Upper lobe of left lung (tissue), 6 donors: ENCODE results near the gene NSUN7. TPM values are rescaled to one million over a fixed set of nuclear protein-coding genes. Genes with fewer than 3 reads are reported as not detected.

Experiments
- ATAC-seq, 2 donors: fragments of 200-7000 bp; cut with Tn5 transposase; one replicate each; pipeline ENCODE4 v1.9.1; 2022; ENCODE audit warnings: mild to moderate bottlenecking in 2 of 2, moderate library complexity in 2 of 2; ENCODE audit not compliant: low FRiP score in 2 of 2
- DNase-seq, 2 donors: peaks; one replicate each; pipeline ENCODE4 v3.0.0-alpha.2; 2019 to 2020
- H3K27ac ChIP-seq, 4 donors: fragments of 200-600 bp; sonication (generic); one replicate each; pipeline ENCODE4 v1.5.1; 2016 to 2019
- H3K27me3 ChIP-seq, 4 donors: fragments of 200-600 bp; sonication (generic); one replicate each; pipeline ENCODE4 v1.5.1; 2017 to 2019
- H3K36me3 ChIP-seq, 4 donors: fragments of 200-600 bp; sonication (generic); one replicate each; pipeline ENCODE4 v1.5.1; 2016 to 2019
- H3K4me1 ChIP-seq, 4 donors: fragments of 200-600 bp; sonication (generic); one replicate each; pipeline ENCODE4 v1.5.1; 2018 to 2019
- H3K4me3 ChIP-seq, 4 donors: fragments of 200-600 bp; sonication (generic); one replicate each; pipeline ENCODE4 v1.5.1; 2017 to 2019; ENCODE audit warnings: mild to moderate bottlenecking in 2 of 4, moderate library complexity in 1 of 4
- H3K9me3 ChIP-seq, 4 donors: fragments of 200-600 bp; sonication (generic); one replicate each; pipeline ENCODE4 v1.5.1; 2018 to 2019
- EP300 ChIP-seq, 4 donors: sonication (generic); formaldehyde crosslinking; IDR thresholded peaks; one replicate each; pipeline ENCODE4 v1.5.1; 2017; ENCODE audit warnings: antibody characterized with exemption in 4 of 4, control low read depth in 2 of 4
- POLR2A ChIP-seq, 4 donors: fragments of 450-650 bp; IDR thresholded peaks; one replicate each; pipeline ENCODE4 v1.5.1; 2016 to 2017; ENCODE audit warnings: antibody characterized with exemption in 4 of 4, mild to moderate bottlenecking in 2 of 4
- POLR2AphosphoS5 ChIP-seq, 2 donors: sonication (generic); formaldehyde crosslinking; IDR thresholded peaks; one replicate each; pipeline ENCODE4 v1.5.1; 2017; ENCODE audit warnings: antibody characterized with exemption in 2 of 2
- WGBS, 2 donors: methylation state at CpG; one replicate each; pipeline ENCODE4 v1.1.5; 2017 to 2018; 5-methylcytosine and 5-hydroxymethylcytosine counted together
- total RNA-seq, 6 donors: library from RNA; depleted of rRNA in 4 of 6; stranded (reverse); fragments of >200 nt in 4 of 6; gene quantifications; one replicate each; pipeline versions ENCODE4 v1.1.0 to v1.2.1, GENCODE V29; 2016 to 2021
- TF ChIP-seq, protein P1 (sequence below), 6 experiments: fragments of 450-650 bp in 4 of 6; fragments of 200-600 bp in 2 of 6; sonication (generic) in 2 of 6; IDR thresholded peaks; one replicate each; pipeline ENCODE4 v1.5.1; 2016 to 2019; ENCODE audit warnings: antibody characterized with exemption in 6 of 6
- donor health status: DM: no; HTN: no; CAD: no; lungs with moderate emphysema.
- donor health status: DM: no; HTN: yes; CAD: no; lungs with severe emphysema.

NSUN7 gene
- total RNA-seq, 6 donors from 2014 or later: 5.9 to 47.1 (median 12.3) TPM

DNA sequence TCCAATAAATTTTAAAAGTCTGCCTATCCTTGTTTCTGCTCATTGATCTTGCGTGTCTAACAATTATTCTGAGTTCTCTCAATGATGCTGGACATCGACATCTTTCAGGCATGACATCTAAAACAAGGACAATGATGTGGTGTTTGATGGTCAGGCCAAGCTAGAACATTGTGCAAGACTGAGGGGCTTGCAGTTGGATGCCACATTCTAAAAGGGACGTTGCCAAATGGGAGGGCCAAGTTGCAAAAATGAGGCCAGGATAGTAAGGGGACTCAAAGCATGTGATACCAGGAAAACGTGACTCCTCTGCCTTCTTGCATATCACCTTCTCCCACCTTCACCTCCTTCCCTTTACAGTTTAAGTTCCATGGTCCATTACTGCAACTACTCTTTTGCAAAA lies 29.4 kb upstream of the NSUN7 start:
- no peaks in the 10 kb centered on the region for H3K9me3 ChIP-seq
- TF ChIP-seq POLR2AphosphoS5 (IDR thresholded peaks at IDR 0.05) (no peak), POLR2A (IDR thresholded peaks at IDR 0.05) (no peak), EP300 (IDR thresholded peaks at IDR 0.05) (no peak)
- no peak for DNase-seq
- peaks cover 6 to 20% (median 14%) of the 10 kb centered on the region in 4 donors for H3K4me1 ChIP-seq
- no peaks in the 10 kb centered on the region for H3K27me3 ChIP-seq
- WGBS, 2 donors: 53 to 67% methylated on average over 4 of the region's 4 CpGs
- no peak for ATAC-seq
- H3K4me3 ChIP-seq: no peak overlapping the region
- H3K27ac ChIP-seq: no peak overlapping the region
- no peaks in the 10 kb centered on the region for H3K36me3 ChIP-seq

DNA sequence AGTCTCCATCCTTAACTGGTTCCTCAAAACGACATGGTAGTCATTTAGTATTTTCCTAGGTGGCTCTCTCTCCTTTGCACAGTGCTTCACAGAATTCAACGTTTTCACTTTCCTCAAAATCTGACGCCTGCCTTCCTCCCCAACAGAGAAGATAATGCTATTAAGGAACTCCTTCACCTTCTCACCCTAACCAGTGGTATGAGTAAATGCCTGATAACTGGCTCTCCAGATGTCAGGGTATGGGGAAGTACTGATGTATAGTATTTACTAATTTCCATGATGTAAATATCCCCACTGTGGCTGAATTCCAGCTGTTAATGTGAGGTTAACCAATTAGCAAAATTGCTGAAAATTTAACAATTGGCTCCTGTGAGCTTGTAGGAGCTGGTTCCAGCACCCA lies 28.8 kb upstream of the NSUN7 start:
- ATAC-seq (no peak), DNase-seq (no peak)
- Histone ChIP-seq H3K36me3 (no peaks in the 10 kb centered on the region), H3K27ac (no peak overlapping the region), H3K4me1 (peaks cover 6 to 20% (median 14%) of the 10 kb centered on the region in 4 donors), H3K27me3 (no peaks in the 10 kb centered on the region), H3K4me3 (no peak overlapping the region), H3K9me3 (no peaks in the 10 kb centered on the region)
- WGBS, 2 donors: 27 to 29% methylated on average over 3 of the region's 3 CpGs
- no peak for TF ChIP-seq POLR2A (IDR thresholded peaks at IDR 0.05)
- no peak for TF ChIP-seq EP300 (IDR thresholded peaks at IDR 0.05)
- no peak for TF ChIP-seq POLR2AphosphoS5 (IDR thresholded peaks at IDR 0.05)
- TF ChIP-seq, protein P1, sequence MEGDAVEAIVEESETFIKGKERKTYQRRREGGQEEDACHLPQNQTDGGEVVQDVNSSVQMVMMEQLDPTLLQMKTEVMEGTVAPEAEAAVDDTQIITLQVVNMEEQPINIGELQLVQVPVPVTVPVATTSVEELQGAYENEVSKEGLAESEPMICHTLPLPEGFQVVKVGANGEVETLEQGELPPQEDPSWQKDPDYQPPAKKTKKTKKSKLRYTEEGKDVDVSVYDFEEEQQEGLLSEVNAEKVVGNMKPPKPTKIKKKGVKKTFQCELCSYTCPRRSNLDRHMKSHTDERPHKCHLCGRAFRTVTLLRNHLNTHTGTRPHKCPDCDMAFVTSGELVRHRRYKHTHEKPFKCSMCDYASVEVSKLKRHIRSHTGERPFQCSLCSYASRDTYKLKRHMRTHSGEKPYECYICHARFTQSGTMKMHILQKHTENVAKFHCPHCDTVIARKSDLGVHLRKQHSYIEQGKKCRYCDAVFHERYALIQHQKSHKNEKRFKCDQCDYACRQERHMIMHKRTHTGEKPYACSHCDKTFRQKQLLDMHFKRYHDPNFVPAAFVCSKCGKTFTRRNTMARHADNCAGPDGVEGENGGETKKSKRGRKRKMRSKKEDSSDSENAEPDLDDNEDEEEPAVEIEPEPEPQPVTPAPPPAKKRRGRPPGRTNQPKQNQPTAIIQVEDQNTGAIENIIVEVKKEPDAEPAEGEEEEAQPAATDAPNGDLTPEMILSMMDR (IDR thresholded peaks at IDR 0.05): no peak

DNA sequence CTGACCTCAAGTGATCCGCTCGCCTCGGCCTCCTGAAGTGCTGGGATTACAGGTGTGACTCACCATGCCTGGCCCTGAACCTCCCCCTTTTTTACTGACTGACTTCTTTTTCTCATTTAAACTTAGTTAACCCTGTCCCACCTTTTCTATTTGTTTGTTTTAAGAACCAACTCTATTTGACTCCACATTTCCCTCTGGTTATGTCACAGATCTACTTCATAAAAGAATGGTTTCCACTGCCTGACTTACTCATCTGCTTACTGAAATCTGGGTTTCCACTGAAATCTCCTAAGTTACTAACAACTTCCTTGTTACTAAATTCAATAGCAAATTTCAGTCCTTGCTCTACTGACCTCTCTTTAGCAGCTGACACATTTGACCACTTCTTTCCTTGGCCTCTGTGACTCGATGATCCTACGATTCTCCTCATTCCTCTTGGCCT lies 28.0 kb upstream of the NSUN7 start:
- Histone ChIP-seq H3K9me3 (no peaks in the 10 kb centered on the region), H3K4me1 (peaks cover 6 to 20% (median 14%) of the 10 kb centered on the region in 4 donors), H3K27ac (peak overlapping the region; percentile 59 to 70 (median 64)), H3K36me3 (no peaks in the 10 kb centered on the region), H3K4me3 (no peak overlapping the region), H3K27me3 (no peaks in the 10 kb centered on the region)
- 68 to 73% methylated on average over 5 of the region's 5 CpGs for WGBS, 2 donors
- DNase-seq (no peak), ATAC-seq (peak in 1 of 2 donors; percentile 59)
- TF ChIP-seq POLR2AphosphoS5 (IDR thresholded peaks at IDR 0.05) (no peak), POLR2A (IDR thresholded peaks at IDR 0.05) (no peak), EP300 (IDR thresholded peaks at IDR 0.05) (no peak)
- TF ChIP-seq, protein P1 (IDR thresholded peaks at IDR 0.05): no peak

DNA sequence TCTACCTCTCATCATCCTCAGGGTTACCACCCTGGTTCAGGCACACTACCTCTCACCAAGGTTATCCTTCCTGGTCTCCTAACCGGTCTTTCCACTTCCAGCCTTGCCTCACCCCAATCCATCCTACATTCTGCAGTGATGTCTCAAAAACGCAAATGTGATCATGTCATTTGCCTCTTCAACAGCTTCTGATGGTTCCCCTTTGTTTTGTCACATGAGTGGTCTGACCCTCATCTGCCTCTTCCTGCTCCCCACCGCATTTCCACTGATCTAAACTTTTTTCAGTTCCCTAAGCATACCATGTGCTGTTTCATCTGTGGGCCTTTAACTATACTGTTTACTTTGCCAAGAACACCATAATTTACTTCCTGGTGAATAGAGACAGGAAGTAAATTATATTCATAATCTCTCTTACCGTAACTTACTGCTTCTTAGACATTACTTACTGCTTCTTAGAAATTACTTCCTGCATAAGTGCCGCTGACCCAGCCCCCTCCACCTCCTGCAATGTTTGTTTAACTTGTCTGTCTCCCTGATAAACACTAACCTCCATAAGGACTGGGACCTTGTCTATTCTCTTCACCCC lies 27.1 kb upstream of the NSUN7 start:
- peak in 1 of 2 donors; percentile 47 for DNase-seq

DNA sequence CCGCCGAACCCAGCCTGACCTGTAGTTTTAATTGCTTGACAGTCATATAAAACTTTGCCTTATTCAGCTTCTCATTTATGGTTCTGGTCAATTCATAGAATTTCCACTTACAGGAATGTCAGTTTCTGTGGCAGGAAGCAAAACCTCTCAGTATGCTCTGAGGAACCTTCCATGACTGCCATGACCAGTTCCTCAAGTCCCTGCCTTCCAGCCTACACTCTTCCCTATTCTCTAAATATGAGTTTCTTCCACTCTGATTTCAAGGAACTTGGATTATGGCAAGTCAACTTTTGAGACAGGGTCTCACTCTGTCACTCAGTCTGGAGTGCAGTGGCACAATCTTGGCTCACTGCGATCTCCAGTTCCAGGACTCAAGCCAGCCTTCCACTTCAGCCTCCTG lies 26.0 kb upstream of the NSUN7 start:
- H3K4me1 ChIP-seq: peaks cover 6 to 15% (median 11%) of the 10 kb centered on the region in 4 donors
- TF ChIP-seq POLR2A (IDR thresholded peaks at IDR 0.05) (no peak), POLR2AphosphoS5 (IDR thresholded peaks at IDR 0.05) (no peak), EP300 (IDR thresholded peaks at IDR 0.05) (no peak)
- TF ChIP-seq, protein P1 (IDR thresholded peaks at IDR 0.05): no peak
- no peaks in the 10 kb centered on the region for H3K9me3 ChIP-seq
- H3K4me3 ChIP-seq: no peak overlapping the region
- no peaks in the 10 kb centered on the region for H3K36me3 ChIP-seq
- ATAC-seq (peak; percentile 53 to 66), DNase-seq (no peak)
- H3K27me3 ChIP-seq: no peaks in the 10 kb centered on the region
- peak overlapping the region in 2 of 4 donors; percentile 61 to 70 for H3K27ac ChIP-seq
- WGBS, 2 donors: 89 to 94% methylated on average over 3 of the region's 3 CpGs

More for the DNA sequence above, 27.1 kb upstream of the NSUN7 start:
- Histone ChIP-seq H3K36me3 (no peaks in the 10 kb centered on the region), H3K27ac (peak overlapping the region; percentile 59 to 70 (median 64)), H3K9me3 (no peaks in the 10 kb centered on the region), H3K27me3 (no peaks in the 10 kb centered on the region), H3K4me3 (no peak overlapping the region), H3K4me1 (peaks cover 6 to 20% (median 14%) of the 10 kb centered on the region in 4 donors)
- WGBS, 2 donors: 24 to 31% methylated on average over 5 of the region's 5 CpGs
- TF ChIP-seq EP300 (IDR thresholded peaks at IDR 0.05) (peak in 1 of 4 donors; percentile 29), POLR2A (IDR thresholded peaks at IDR 0.05) (no peak), POLR2AphosphoS5 (IDR thresholded peaks at IDR 0.05) (peak in 1 of 2 donors; percentile 25)
- TF ChIP-seq, protein P1 (IDR thresholded peaks at IDR 0.05): no peak
- peak; percentile 77 to 80 for ATAC-seq
